Measurements from ENCODE around the gene COL4A3. TPM values are rescaled to one million over a fixed set of nuclear protein-coding genes. Genes with fewer than 3 reads are reported as not detected.

COL4A3 gene
- total RNA-seq, 1 donor from 2014 or later: not detected

- H3K4me1 ChIP-seq (ENCODE audit: insufficient read depth, low read length): no peaks in the 10 kb centered on the region
- H3K4me3 ChIP-seq (ENCODE audit: insufficient read depth, low read depth, low read length): no peak overlapping the region
- no peaks in the 10 kb centered on the region for H3K9me3 Mint-ChIP-seq (ENCODE audit: unreplicated experiment)
- H2AFZ ChIP-seq (ENCODE audit: low read depth, low read length): no peak overlapping the region
- H3K36me3 Mint-ChIP-seq (ENCODE audit: low read depth, unreplicated experiment): no peaks in the 10 kb centered on the region
- H3K79me2 ChIP-seq (ENCODE audit: insufficient read depth, low read length): no peaks in the 10 kb centered on the region
- TF ChIP-seq CTCF (IDR thresholded peaks at IDR 0.05; ENCODE audit: insufficient read depth, low read depth, low read length): no peak
- TF ChIP-seq EZH2 (IDR thresholded peaks at IDR 0.05; ENCODE audit: insufficient read depth, low read length): no peak
- no peak overlapping the region for H3K9ac ChIP-seq (ENCODE audit: low read length)
- no peaks in the 10 kb centered on the region for H3K36me3 ChIP-seq (ENCODE audit: insufficient read depth, low read length)
- no peak overlapping the region for H3K27ac ChIP-seq (ENCODE audit: low read depth, low read length)
- no peak overlapping the region for H3K4me2 ChIP-seq (ENCODE audit: low read length)
- peaks cover 11% of the 10 kb centered on the region for H3K27me3 Mint-ChIP-seq (ENCODE audit: low read depth, unreplicated experiment)
- no peaks in the 10 kb centered on the region for H3K4me1 Mint-ChIP-seq (ENCODE audit: low read depth, unreplicated experiment)
- FAIRE-seq (no peak), DNase-seq (ENCODE audit: low read depth) (no peak)
- no peaks in the 10 kb centered on the region for H4K20me1 ChIP-seq (ENCODE audit: insufficient read depth, low read length)
- no peak overlapping the region for H3K27ac Mint-ChIP-seq (ENCODE audit: unreplicated experiment)
- H3K27me3 ChIP-seq (ENCODE audit: insufficient read depth, low read length): peaks cover 9% of the 10 kb centered on the region
- H3K9me3 ChIP-seq (ENCODE audit: insufficient read depth, low read depth, low read length): no peaks in the 10 kb centered on the region
- no peak overlapping the region for H3K4me3 Mint-ChIP-seq (ENCODE audit: unreplicated experiment)
Measured at GRCh38 chr2:227124811-227125210, 39.6 kb upstream of the COL4A3 start.

DNA sequence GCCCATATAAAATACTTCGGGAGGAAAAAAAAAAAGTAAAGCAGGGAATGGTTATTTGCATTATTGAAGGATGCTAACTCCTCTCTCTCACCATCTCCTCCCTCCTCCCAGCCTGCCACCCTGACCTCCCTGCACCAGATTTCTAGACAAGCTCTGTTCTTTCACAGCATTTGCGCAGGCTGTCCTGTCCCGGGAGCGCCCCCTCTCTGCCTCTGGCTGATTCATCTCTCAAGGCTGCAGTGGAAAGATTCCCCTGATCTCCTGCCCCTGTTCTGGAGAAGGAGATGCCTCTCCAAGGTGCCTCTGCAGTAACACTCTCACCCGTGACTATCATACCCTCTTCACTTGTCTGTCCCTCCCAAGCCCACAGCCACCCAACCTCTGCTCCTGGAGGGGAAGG lies 38.9 kb upstream of the COL4A3 start:
- FAIRE-seq (no peak), DNase-seq (ENCODE audit: low read depth) (no peak)
- TF ChIP-seq CTCF (IDR thresholded peaks at IDR 0.05; ENCODE audit: insufficient read depth, low read depth, low read length) (no peak), EZH2 (IDR thresholded peaks at IDR 0.05; ENCODE audit: insufficient read depth, low read length) (no peak)
- H3K36me3 ChIP-seq (ENCODE audit: insufficient read depth, low read length): no peaks in the 10 kb centered on the region
- no peak overlapping the region for H3K27ac ChIP-seq (ENCODE audit: low read depth, low read length)
- peaks cover 9% of the 10 kb centered on the region for H3K27me3 ChIP-seq (ENCODE audit: insufficient read depth, low read length)
- H3K9ac ChIP-seq (ENCODE audit: low read length): no peak overlapping the region
- no peak overlapping the region for H3K4me3 ChIP-seq (ENCODE audit: insufficient read depth, low read depth, low read length)
- Mint-ChIP-seq H3K27ac (ENCODE audit: unreplicated experiment) (no peak overlapping the region), H3K36me3 (ENCODE audit: low read depth, unreplicated experiment) (no peaks in the 10 kb centered on the region), H3K9me3 (ENCODE audit: unreplicated experiment) (no peaks in the 10 kb centered on the region), H3K4me1 (ENCODE audit: low read depth, unreplicated experiment) (no peaks in the 10 kb centered on the region), H3K27me3 (ENCODE audit: low read depth, unreplicated experiment) (peaks cover 11% of the 10 kb centered on the region), H3K4me3 (ENCODE audit: unreplicated experiment) (no peak overlapping the region)
- H3K9me3 ChIP-seq (ENCODE audit: insufficient read depth, low read depth, low read length): no peaks in the 10 kb centered on the region
- H3K79me2 ChIP-seq (ENCODE audit: insufficient read depth, low read length): no peaks in the 10 kb centered on the region
- H2AFZ ChIP-seq (ENCODE audit: low read depth, low read length): no peak overlapping the region
- H4K20me1 ChIP-seq (ENCODE audit: insufficient read depth, low read length): no peaks in the 10 kb centered on the region
- no peaks in the 10 kb centered on the region for H3K4me1 ChIP-seq (ENCODE audit: insufficient read depth, low read length)
- H3K4me2 ChIP-seq (ENCODE audit: low read length): no peak overlapping the region

DNA sequence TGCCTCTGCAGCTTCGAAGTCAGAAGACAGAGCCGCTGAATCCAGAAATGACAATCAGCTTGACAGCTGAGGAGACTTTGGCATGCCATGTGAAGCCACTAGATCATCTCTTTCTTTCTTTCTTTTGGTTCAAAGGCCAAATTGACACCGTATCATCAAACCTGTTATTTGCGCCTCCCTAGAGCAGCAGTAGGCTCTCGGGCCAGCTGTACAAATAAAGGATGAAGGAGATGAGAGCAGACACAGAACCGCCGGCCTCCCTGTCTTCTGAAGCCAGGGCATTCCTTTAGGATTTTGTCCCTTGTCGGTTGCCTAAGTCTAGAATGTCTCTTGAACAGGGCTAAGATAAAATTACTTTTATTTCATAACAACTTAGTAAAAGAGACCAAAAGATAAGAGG lies 37.2 kb upstream of the COL4A3 start:
- no peak overlapping the region for H3K27ac ChIP-seq (ENCODE audit: low read depth, low read length)
- no peak overlapping the region for H3K4me3 Mint-ChIP-seq (ENCODE audit: unreplicated experiment)
- no peaks in the 10 kb centered on the region for H3K36me3 ChIP-seq (ENCODE audit: insufficient read depth, low read length)
- TF ChIP-seq CTCF (IDR thresholded peaks at IDR 0.05; ENCODE audit: insufficient read depth, low read depth, low read length) (no peak), EZH2 (IDR thresholded peaks at IDR 0.05; ENCODE audit: insufficient read depth, low read length) (no peak)
- no peaks in the 10 kb centered on the region for H3K79me2 ChIP-seq (ENCODE audit: insufficient read depth, low read length)
- H4K20me1 ChIP-seq (ENCODE audit: insufficient read depth, low read length): no peaks in the 10 kb centered on the region
- no peak for FAIRE-seq
- DNase-seq (ENCODE audit: low read depth): no peak
- H3K4me3 ChIP-seq (ENCODE audit: insufficient read depth, low read depth, low read length): no peak overlapping the region
- peaks cover 9% of the 10 kb centered on the region for H3K27me3 ChIP-seq (ENCODE audit: insufficient read depth, low read length)
- no peaks in the 10 kb centered on the region for H3K4me1 Mint-ChIP-seq (ENCODE audit: low read depth, unreplicated experiment)
- H3K27ac Mint-ChIP-seq (ENCODE audit: unreplicated experiment): no peak overlapping the region
- H3K4me1 ChIP-seq (ENCODE audit: insufficient read depth, low read length): no peaks in the 10 kb centered on the region
- H2AFZ ChIP-seq (ENCODE audit: low read depth, low read length): no peak overlapping the region
- H3K9me3 Mint-ChIP-seq (ENCODE audit: unreplicated experiment): no peaks in the 10 kb centered on the region
- no peak overlapping the region for H3K4me2 ChIP-seq (ENCODE audit: low read length)
- H3K9ac ChIP-seq (ENCODE audit: low read length): no peak overlapping the region
- peaks cover 17% of the 10 kb centered on the region for H3K27me3 Mint-ChIP-seq (ENCODE audit: low read depth, unreplicated experiment)
- no peaks in the 10 kb centered on the region for H3K9me3 ChIP-seq (ENCODE audit: insufficient read depth, low read depth, low read length)
- H3K36me3 Mint-ChIP-seq (ENCODE audit: low read depth, unreplicated experiment): no peaks in the 10 kb centered on the region
